ENCODE measurements around the gene FBLN1. TPM values are rescaled to one million over a fixed set of nuclear protein-coding genes. Genes with fewer than 3 reads are reported as not detected.

FBLN1 gene
- total and polyA plus RNA-seq, 5 donors from 2014 or later = 0.49 TPM; not detected in 4

- peaks cover 0 to 6% (median 0%) of the 10 kb centered on the region in 4 donors for H3K4me1 Mint-ChIP-seq
- no peaks in the 10 kb centered on the region for H3K4me1 ChIP-seq (ENCODE audit: control insufficient read depth, insufficient read depth, low read length, poor library complexity, severe bottlenecking)
- no peak overlapping the region for H3K27ac ChIP-seq (ENCODE audit: insufficient read depth, low read length, poor library complexity, severe bottlenecking)
- peaks cover 0 to 10% (median 2%) of the 10 kb centered on the region in 7 donors for H3K9me3 Mint-ChIP-seq
- ATAC-seq (ENCODE audit: low read depth in 2 of 2) (no peak), DNase-seq (no peak)
- no peaks in the 10 kb centered on the region for H3K36me3 ChIP-seq (ENCODE audit: control insufficient read depth, insufficient read depth, low read length)
- no peaks in the 10 kb centered on the region for H3K27me3 ChIP-seq (ENCODE audit: control insufficient read depth, insufficient read depth, low read length)
- H3K4me3 ChIP-seq (ENCODE audit: low read depth, low read length) = no peak overlapping the region
- H3K9me3 ChIP-seq (ENCODE audit: control insufficient read depth in 2 of 2, low read length in 2 of 2) = no peaks in the 10 kb centered on the region
- no peak overlapping the region for H3K4me3 Mint-ChIP-seq
- no peak overlapping the region for H3K27ac Mint-ChIP-seq
- no peaks in the 10 kb centered on the region for H3K36me3 Mint-ChIP-seq
- H3K27me3 Mint-ChIP-seq = peaks cover 20% of the 10 kb centered on the region
Measured at GRCh38 chr22:45470871-45471270, 31.8 kb upstream of the FBLN1 start.

DNA sequence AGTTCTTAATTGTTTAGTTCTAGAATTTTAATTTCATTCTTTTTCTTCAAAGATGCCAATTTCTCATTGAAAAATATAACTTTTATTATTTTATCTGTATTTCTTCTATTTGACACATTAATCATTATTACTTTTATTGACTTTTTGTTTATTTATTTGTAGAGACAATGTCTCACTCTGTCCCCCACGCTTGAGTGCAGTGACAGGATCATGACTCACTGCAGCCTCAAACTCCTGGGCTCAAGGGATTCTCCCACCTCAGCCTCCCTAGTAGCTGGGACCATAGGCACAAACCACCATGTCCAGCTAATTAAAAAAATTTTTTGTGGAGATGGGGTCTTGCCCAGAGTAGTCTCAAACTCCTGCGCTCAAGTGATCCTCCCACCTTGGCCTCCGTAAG, 30.3 kb upstream of the FBLN1 start:
- Mint-ChIP-seq H3K4me1 (no peaks in the 10 kb centered on the region), H3K27ac (no peak overlapping the region), H3K4me3 (no peak overlapping the region), H3K9me3 (peaks cover 0 to 6% (median 0%) of the 10 kb centered on the region in 7 donors), H3K27me3 (peaks cover 16% of the 10 kb centered on the region), H3K36me3 (no peaks in the 10 kb centered on the region)
- Histone ChIP-seq H3K4me3 (ENCODE audit: low read depth, low read length) (no peak overlapping the region), H3K27me3 (ENCODE audit: control insufficient read depth, insufficient read depth, low read length) (no peaks in the 10 kb centered on the region), H3K36me3 (ENCODE audit: control insufficient read depth, insufficient read depth, low read length) (no peaks in the 10 kb centered on the region), H3K4me1 (ENCODE audit: control insufficient read depth, insufficient read depth, low read length, poor library complexity, severe bottlenecking) (no peaks in the 10 kb centered on the region), H3K9me3 (ENCODE audit: control insufficient read depth in 2 of 2, low read length in 2 of 2) (no peaks in the 10 kb centered on the region), H3K27ac (ENCODE audit: insufficient read depth, low read length, poor library complexity, severe bottlenecking) (no peak overlapping the region)
- DNase-seq (no peak), ATAC-seq (ENCODE audit: low read depth in 2 of 2) (no peak)

GRCh38 chr22:45473626-45474237, 29.0 kb upstream of the FBLN1 start:
- Mint-ChIP-seq H3K9me3 (no peaks in the 10 kb centered on the region), H3K4me1 (no peaks in the 10 kb centered on the region), H3K4me3 (no peak overlapping the region), H3K27ac (no peak overlapping the region), H3K27me3 (peaks cover 16% of the 10 kb centered on the region), H3K36me3 (no peaks in the 10 kb centered on the region)
- H3K27ac ChIP-seq (ENCODE audit: insufficient read depth, low read length, poor library complexity, severe bottlenecking) = no peak overlapping the region
- H3K9me3 ChIP-seq (ENCODE audit: control insufficient read depth in 2 of 2, low read length in 2 of 2) = no peaks in the 10 kb centered on the region
- no peaks in the 10 kb centered on the region for H3K36me3 ChIP-seq (ENCODE audit: control insufficient read depth, insufficient read depth, low read length)
- DNase-seq (no peak), ATAC-seq (ENCODE audit: low read depth in 2 of 2) (no peak)
- no peak overlapping the region for H3K4me3 ChIP-seq (ENCODE audit: low read depth, low read length)
- no peaks in the 10 kb centered on the region for H3K4me1 ChIP-seq (ENCODE audit: control insufficient read depth, insufficient read depth, low read length, poor library complexity, severe bottlenecking)
- H3K27me3 ChIP-seq (ENCODE audit: control insufficient read depth, insufficient read depth, low read length) = no peaks in the 10 kb centered on the region

DNA sequence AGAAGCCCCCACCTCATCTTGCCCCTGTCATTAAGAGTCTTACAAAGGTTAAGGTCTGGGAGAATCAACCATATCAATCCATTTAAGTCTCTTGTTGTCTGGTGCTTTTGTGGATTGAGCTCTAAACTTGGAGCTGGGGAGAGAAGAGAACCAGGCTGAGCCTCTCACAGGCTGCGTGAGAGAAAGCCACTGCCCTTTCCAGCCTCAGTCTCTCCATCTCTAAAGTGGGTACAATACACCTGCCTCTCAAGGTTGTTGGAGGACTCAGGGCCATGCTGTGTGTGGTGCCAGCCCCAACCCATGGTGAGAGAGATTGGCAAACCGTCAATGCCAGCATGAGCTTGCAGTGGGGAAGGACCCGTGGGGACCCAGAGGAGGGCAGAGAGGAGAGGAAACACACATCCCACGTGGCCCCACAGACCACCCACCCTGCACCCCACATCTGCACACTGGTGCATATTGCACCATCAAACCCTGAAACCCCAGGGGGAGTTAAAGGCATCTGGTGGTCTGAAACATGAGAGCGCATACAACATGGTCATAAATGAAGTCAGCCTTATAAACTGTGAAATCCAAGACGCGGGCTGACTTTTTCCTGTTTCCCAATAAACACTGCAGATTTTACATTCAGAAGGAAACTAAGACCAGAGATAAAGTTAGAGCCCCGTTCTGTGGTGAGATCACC, 27.5 kb upstream of the FBLN1 start:
- no peaks in the 10 kb centered on the region for H3K4me1 ChIP-seq (ENCODE audit: control insufficient read depth, insufficient read depth, low read length, poor library complexity, severe bottlenecking)
- H3K36me3 ChIP-seq (ENCODE audit: control insufficient read depth, insufficient read depth, low read length) = no peaks in the 10 kb centered on the region
- no peak overlapping the region for H3K4me3 ChIP-seq (ENCODE audit: low read depth, low read length)
- H3K4me3 Mint-ChIP-seq = no peak overlapping the region
- H3K36me3 Mint-ChIP-seq = no peaks in the 10 kb centered on the region
- peaks cover 0 to under 1% (median 0%) of the 10 kb centered on the region in 7 donors for H3K9me3 Mint-ChIP-seq
- H3K27me3 Mint-ChIP-seq = peaks cover 11% of the 10 kb centered on the region
- DNase-seq (no peak), ATAC-seq (ENCODE audit: low read depth in 2 of 2) (no peak)
- H3K9me3 ChIP-seq (ENCODE audit: control insufficient read depth in 2 of 2, low read length in 2 of 2) = no peaks in the 10 kb centered on the region
- H3K27me3 ChIP-seq (ENCODE audit: control insufficient read depth, insufficient read depth, low read length) = no peaks in the 10 kb centered on the region
- no peak overlapping the region for H3K27ac Mint-ChIP-seq
- H3K4me1 Mint-ChIP-seq = no peaks in the 10 kb centered on the region
- H3K27ac ChIP-seq (ENCODE audit: insufficient read depth, low read length, poor library complexity, severe bottlenecking) = no peak overlapping the region

- Histone ChIP-seq H3K27ac (ENCODE audit: insufficient read depth, low read length, poor library complexity, severe bottlenecking) (no peak overlapping the region), H3K36me3 (ENCODE audit: control insufficient read depth, insufficient read depth, low read length) (no peaks in the 10 kb centered on the region), H3K27me3 (ENCODE audit: control insufficient read depth, insufficient read depth, low read length) (no peaks in the 10 kb centered on the region), H3K4me1 (ENCODE audit: control insufficient read depth, insufficient read depth, low read length, poor library complexity, severe bottlenecking) (no peaks in the 10 kb centered on the region), H3K4me3 (ENCODE audit: low read depth, low read length) (no peak overlapping the region), H3K9me3 (ENCODE audit: control insufficient read depth in 2 of 2, low read length in 2 of 2) (no peaks in the 10 kb centered on the region)
- Mint-ChIP-seq H3K27ac (no peak overlapping the region), H3K36me3 (no peaks in the 10 kb centered on the region), H3K4me1 (no peaks in the 10 kb centered on the region), H3K4me3 (no peak overlapping the region), H3K27me3 (peaks cover 11% of the 10 kb centered on the region), H3K9me3 (peaks cover 0 to 4% (median 0%) of the 10 kb centered on the region in 7 donors)
- DNase-seq = no peak
- ATAC-seq (ENCODE audit: low read depth in 2 of 2) = no peak
Measured at GRCh38 chr22:45475851-45476514, 26.7 kb upstream of the FBLN1 start.

DNA sequence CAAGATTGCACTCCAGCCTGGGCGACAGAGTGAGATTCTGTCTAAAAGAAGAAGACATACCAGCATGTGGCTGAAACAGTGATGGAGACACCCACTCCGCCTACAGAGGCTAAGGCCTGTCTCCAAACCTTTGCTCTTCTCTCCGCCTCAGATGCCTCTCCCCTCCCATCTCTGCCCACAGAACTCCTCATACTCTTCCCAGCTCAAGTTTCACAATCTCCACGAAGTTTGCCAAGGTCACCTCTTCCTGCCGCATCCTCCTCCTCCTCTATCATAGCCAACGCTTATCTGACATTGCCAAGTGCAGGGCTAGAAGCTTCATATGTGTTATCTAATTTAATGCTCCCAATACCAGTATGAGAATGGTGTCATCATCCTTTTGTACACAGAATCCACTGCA, 25.9 kb upstream of the FBLN1 start:
- Histone ChIP-seq H3K27me3 (ENCODE audit: control insufficient read depth, insufficient read depth, low read length) (no peaks in the 10 kb centered on the region), H3K27ac (ENCODE audit: insufficient read depth, low read length, poor library complexity, severe bottlenecking) (no peak overlapping the region), H3K4me1 (ENCODE audit: control insufficient read depth, insufficient read depth, low read length, poor library complexity, severe bottlenecking) (no peaks in the 10 kb centered on the region), H3K36me3 (ENCODE audit: control insufficient read depth, insufficient read depth, low read length) (no peaks in the 10 kb centered on the region), H3K9me3 (ENCODE audit: control insufficient read depth in 2 of 2, low read length in 2 of 2) (no peaks in the 10 kb centered on the region), H3K4me3 (ENCODE audit: low read depth, low read length) (no peak overlapping the region)
- Mint-ChIP-seq H3K36me3 (no peaks in the 10 kb centered on the region), H3K27ac (no peak overlapping the region), H3K9me3 (peaks cover 0 to 4% (median 0%) of the 10 kb centered on the region in 7 donors), H3K27me3 (peaks cover 11% of the 10 kb centered on the region), H3K4me3 (no peak overlapping the region), H3K4me1 (no peaks in the 10 kb centered on the region)
- ATAC-seq (ENCODE audit: low read depth in 2 of 2) (no peak), DNase-seq (no peak)

GRCh38 chr22:45477366-45478107, 25.1 kb upstream of the FBLN1 start:
- Mint-ChIP-seq H3K4me3 (no peak overlapping the region), H3K4me1 (no peaks in the 10 kb centered on the region), H3K27me3 (peaks cover 11% of the 10 kb centered on the region), H3K27ac (no peak overlapping the region), H3K36me3 (no peaks in the 10 kb centered on the region), H3K9me3 (peaks cover 0 to 4% (median 0%) of the 10 kb centered on the region in 7 donors)
- H3K4me1 ChIP-seq (ENCODE audit: control insufficient read depth, insufficient read depth, low read length, poor library complexity, severe bottlenecking) = no peaks in the 10 kb centered on the region
- H3K27me3 ChIP-seq (ENCODE audit: control insufficient read depth, insufficient read depth, low read length) = no peaks in the 10 kb centered on the region
- no peaks in the 10 kb centered on the region for H3K36me3 ChIP-seq (ENCODE audit: control insufficient read depth, insufficient read depth, low read length)
- ATAC-seq (ENCODE audit: low read depth in 2 of 2) (no peak), DNase-seq (no peak)
- no peak overlapping the region for H3K4me3 ChIP-seq (ENCODE audit: low read depth, low read length)
- H3K9me3 ChIP-seq (ENCODE audit: control insufficient read depth in 2 of 2, low read length in 2 of 2) = no peaks in the 10 kb centered on the region
- no peak overlapping the region for H3K27ac ChIP-seq (ENCODE audit: insufficient read depth, low read length, poor library complexity, severe bottlenecking)

Measured in CD4-positive, CD25-positive, alpha-beta regulatory T cell (primary cell).